Raji (cell line): ENCODE results near the gene LILRA5.

Experiments used
- POLR2A ChIP-seq: IDR thresholded peaks from 2 replicates; pipeline ENCODE4 v1.6.1; 2011; ENCODE audit warnings: low read depth, low read length, control low read depth; ENCODE audit not compliant: insufficient read depth

The LILRA5 gene

DNA sequence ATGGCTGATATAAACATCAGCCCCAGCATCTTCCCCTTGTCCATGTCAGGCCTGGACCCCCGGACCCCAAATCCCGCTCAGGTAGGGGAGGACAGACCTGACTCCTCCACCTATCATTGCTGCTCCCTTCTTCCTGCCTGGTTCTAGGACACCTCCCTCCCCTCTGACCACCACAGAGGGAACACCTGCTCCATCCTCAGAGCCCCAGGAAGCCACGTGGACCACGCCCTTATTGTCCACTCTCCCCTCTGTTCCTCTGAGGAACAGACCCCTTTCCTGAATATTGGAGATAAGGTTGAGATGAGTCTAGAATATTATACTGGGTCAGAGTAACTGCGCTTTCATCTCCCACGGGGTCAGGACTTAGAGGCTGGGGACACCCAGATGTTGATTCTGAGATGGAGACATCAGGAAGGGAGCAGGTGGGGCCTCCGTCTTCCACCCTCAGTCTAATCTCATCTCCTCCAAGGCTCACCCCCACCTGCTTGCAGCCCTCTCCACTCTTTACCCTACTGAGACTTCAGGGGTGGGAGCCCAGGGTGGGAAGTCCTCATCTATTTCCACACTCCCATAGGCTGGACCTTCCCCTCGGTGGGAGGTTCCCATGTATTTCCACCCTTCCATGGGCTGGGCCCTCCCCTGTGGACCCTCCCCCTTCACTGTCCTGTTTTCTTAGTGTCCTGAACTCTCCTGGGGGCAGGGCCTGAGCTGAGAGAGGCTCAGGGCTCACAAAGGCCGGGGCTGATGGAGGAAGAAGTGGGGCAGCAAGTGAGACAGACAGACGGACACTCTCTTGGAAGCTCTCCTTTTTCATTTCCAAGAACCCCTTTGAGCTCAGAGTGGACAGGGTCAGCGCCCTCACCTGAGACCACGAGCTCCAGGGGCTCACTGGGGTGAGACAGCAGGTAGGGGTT, 23.3 kb upstream of the LILRA5 start:
- no peak for TF ChIP-seq POLR2A

- no peak for TF ChIP-seq POLR2A
These were observed 22.2 kb upstream of the LILRA5 start for GRCh38 chr19:54335164-54335563.

- no peak for TF ChIP-seq POLR2A
These were observed 20.8 kb upstream of the LILRA5 start for GRCh38 chr19:54333586-54334298.

DNA sequence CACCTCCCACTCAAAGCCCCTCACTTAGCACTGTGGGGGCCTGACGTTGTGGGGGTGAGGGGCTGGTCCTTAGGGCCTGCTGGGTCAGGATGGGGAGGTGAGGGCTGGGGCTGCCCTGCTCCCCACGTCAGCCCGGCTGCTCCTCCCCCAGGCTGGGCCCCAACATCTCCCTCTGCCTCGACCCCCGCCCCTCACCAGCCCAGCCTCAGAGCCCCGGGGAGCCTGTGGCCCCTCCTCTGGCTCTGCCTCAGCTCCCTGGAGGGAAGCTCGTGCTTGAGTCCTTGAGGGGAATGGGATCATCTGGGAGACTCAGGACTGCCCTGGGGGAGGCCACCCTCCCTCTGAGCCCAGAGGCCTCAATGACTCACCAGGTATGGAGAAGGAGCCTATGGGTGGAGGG, 19.2 kb upstream of the LILRA5 start:
- TF ChIP-seq POLR2A: no peak

DNA sequence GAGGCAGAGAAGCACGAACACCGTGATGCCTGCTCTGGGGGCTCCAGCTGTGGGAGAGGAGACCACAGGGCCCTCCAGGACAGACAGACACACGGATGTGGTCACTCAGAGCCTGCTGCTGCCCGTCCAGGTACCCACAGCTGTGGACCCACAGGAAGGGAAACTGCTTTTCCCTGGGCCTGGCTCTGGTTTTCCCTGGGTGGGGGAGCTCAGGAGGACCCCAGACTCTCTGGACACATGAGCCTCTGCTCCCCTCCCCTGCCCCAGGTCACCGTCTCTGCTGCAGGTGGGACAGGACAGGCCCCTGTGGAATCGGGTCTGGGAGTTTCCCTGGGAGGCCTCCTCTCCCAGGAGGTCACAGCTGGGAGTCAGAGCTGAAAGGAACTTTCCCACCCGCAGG, 18.7 kb upstream of the LILRA5 start:
- no peak for TF ChIP-seq POLR2A

- TF ChIP-seq POLR2A: no peak
These were observed 16.7 kb upstream of the LILRA5 start for GRCh38 chr19:54329476-54330165.

DNA sequence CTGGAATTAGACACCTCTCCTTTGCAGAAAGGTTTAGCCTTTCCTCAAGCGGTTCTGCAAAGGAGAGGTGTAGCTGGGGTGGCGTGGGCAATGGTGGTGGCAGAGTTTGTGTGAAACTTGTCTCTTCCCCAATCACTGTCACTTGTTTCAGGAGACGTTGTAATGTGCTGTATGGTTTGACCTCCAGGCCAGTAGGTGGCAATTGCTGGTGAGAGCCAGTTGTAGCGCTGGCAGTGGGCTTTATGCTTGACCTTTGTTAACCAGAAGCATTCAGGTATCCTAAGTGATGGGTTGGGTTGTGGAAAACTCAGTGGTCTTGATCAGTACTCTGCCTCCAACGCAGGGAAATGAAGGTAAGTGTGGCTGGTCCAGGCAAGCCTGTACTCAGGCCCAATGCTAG, 12.7 kb upstream of the LILRA5 start:
- TF ChIP-seq POLR2A: no peak

DNA sequence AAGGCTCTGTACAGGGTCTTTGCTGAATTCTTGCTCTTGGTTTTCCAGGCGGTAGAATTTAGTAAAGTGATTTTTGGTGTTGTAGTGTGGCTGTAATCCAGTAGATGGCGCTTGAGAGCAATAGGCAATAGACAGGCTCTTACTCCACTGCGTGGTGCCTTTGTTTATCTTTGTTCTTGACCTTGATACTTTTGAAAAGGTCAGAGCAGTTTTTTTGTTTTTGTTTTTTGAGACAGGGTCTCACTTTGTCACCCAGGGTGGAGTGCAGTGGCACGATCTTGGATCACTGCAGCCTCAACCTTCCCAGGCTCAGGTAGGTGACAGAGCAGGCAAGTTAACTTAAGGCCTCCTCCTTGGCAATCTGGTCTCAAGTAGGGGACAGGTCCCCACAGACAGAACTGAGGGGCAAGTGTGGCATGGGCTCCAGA, 12.2 kb upstream of the LILRA5 start:
- no peak for TF ChIP-seq POLR2A

GRCh38 chr19:54324071-54324470, 11.1 kb upstream of the LILRA5 start:
- no peak for TF ChIP-seq POLR2A

- TF ChIP-seq POLR2A: no peak
These were observed 7.1 kb upstream of the LILRA5 start for GRCh38 chr19:54319892-54320670.

GRCh38 chr19:54319049-54319448, 6.1 kb upstream of the LILRA5 start:
- TF ChIP-seq POLR2A: no peak

GRCh38 chr19:54317965-54318240, 4.9 kb upstream of the LILRA5 start:
- TF ChIP-seq POLR2A: no peak

DNA sequence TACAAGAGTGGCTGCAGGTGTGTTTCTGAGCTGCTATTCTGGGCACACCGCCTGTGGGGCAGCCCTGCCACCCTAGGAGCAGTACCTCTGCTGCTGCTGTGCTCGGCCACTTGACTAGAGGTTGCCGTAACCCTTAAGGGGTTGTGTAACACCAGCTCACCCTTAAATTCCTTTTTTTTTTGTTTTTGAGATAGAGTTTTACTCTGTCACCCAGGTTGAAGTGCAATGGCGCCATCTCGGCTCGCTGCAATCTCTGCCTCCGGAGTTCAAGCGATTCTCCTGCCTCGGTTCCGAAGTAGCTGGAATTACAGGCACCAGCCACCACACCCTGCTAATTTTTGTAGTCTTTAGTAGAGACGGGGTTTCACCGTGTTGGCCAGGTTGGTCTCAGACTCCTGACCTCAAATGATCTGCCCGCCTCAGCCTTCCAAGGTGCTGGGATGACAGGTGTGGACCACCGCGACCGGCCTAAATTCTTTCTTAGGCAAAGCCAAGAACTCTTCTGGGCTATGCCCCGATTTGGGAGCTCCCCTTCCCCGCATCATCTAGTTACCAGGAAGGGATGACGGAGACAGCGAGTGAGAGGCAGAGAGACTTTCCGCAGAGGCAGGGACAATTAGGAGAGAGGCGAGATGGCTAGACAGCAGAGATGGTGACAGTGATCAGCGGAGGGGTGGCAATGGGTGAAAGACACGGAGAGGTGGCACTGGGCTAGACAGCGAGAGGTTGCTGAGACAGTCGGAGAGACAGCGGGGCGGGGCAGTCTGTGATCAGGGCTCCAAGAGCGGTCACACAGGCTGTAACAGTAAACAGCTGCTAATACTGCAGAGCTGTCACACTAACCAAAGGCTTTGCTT, 4.4 kb upstream of the LILRA5 start:
- no peak for TF ChIP-seq POLR2A

GRCh38 chr19:54316746-54317107, 3.8 kb upstream of the LILRA5 start:
- no peak for TF ChIP-seq POLR2A

GRCh38 chr19:54315956-54316355, 3.0 kb upstream of the LILRA5 start:
- TF ChIP-seq POLR2A: no peak

DNA sequence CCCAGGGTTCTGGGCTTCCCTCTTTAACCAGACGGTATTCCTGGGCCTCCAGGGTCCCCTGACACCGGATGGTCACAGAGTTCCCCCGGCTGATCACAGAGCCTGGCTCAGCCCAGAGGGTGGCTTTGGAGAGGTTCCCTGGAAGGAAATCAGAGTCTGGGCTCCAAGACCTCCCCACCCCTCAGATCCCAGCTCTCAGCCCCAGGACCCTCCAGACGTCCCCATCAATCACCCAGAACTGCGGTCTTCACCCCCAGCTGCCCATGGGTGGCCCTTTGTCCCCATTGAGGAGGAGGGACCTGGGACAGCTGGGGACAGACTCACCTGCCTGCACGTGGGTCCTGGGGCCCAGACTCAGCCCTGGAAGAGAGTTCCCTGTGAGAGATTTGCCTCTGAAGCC, 955 bp downstream of the LILRA5 start:
- TF ChIP-seq POLR2A: no peak
